PC-3 (cell line): ENCODE measurements around the gene UGT1A10.

Experiments used
- EZH2 ChIP-seq: fragments of 300-600 bp; sonication (generic); IDR thresholded peaks from one replicate; pipeline ENCODE4 v1.6.1; 2017; ENCODE audit warnings: antibody characterized with exemption, mild to moderate bottlenecking, low read length; ENCODE audit not compliant: unreplicated experiment
- EZH2phosphoT487 ChIP-seq: fragments of 300-600 bp; sonication (generic); IDR thresholded peaks from 2 replicates; pipeline ENCODE4 v1.6.1; 2018; ENCODE audit warnings: mild to moderate bottlenecking, antibody characterized with exemption, low read length, borderline replicate concordance
- TF ChIP-seq, protein P1 (sequence below): fragments of 300-600 bp; sonication (generic); conservative IDR thresholded peaks from 2 replicates; pipeline ENCODE4 v1.5.1; 2017; ENCODE audit warnings: antibody characterized with exemption, low read depth, mild to moderate bottlenecking, low read length

DNA sequence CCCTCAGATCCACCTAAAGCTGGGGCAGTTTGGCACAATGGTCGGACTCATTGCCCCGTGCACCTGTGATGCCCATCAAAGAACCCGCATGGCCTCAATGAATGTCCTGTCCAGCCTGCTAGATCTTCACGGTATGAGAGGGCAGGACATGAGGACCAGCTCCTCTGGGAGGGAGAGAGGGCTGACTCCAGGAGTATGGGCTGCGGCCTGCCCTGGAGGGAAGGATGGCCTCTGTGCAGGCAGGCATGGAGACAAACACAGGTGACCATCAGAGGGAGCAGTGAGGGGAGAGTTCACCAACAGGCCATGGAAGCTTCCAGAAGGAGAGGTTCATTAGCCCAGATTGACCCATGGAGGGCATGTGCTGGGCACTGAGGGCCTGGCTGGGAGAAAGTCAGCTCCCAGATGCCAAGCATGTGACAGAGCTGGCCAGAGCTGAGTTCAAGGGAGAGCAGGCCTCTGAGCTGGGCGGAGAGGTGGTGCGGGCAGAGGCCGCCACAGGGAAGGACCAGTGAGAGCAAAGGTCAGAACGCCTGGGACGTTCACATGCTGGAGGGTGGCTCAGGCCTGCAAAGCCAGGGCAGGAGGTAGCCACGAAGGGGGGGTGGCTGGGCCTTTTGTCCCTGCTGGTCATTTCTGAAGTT lies 181.9 kb downstream of the UGT1A10 start:
- TF ChIP-seq, protein P1, sequence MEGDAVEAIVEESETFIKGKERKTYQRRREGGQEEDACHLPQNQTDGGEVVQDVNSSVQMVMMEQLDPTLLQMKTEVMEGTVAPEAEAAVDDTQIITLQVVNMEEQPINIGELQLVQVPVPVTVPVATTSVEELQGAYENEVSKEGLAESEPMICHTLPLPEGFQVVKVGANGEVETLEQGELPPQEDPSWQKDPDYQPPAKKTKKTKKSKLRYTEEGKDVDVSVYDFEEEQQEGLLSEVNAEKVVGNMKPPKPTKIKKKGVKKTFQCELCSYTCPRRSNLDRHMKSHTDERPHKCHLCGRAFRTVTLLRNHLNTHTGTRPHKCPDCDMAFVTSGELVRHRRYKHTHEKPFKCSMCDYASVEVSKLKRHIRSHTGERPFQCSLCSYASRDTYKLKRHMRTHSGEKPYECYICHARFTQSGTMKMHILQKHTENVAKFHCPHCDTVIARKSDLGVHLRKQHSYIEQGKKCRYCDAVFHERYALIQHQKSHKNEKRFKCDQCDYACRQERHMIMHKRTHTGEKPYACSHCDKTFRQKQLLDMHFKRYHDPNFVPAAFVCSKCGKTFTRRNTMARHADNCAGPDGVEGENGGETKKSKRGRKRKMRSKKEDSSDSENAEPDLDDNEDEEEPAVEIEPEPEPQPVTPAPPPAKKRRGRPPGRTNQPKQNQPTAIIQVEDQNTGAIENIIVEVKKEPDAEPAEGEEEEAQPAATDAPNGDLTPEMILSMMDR: no peak
- TF ChIP-seq EZH2: no peak
- no peak for TF ChIP-seq EZH2phosphoT487
